Stimulated activated CD8-positive, alpha-beta memory T cell treated with anti-CD3 and anti-CD28 coated beads, Interleukin-15, amount 100 ng/mL, for 1 hour (primary cell): ENCODE measurements around the gene SLC16A5.
A peak's percentile ranks its signal among the peaks of the same experiment; 100 is the strongest.
"Not testable (repeated sequence)": the region's sequence is repeated elsewhere in the genome, so short reads cannot be mapped to it uniquely, and the experiment has no call there.

Experiments
- DNase-seq: peaks from one replicate; pipeline ENCODE4 v3.0.0-alpha.2; 2020; ENCODE audit warnings: low read depth

Gene SLC16A5

GRCh38 chr17:75133001-75133400 is 45.2 kb downstream of the SLC16A5 start:
- no peak for DNase-seq

DNA sequence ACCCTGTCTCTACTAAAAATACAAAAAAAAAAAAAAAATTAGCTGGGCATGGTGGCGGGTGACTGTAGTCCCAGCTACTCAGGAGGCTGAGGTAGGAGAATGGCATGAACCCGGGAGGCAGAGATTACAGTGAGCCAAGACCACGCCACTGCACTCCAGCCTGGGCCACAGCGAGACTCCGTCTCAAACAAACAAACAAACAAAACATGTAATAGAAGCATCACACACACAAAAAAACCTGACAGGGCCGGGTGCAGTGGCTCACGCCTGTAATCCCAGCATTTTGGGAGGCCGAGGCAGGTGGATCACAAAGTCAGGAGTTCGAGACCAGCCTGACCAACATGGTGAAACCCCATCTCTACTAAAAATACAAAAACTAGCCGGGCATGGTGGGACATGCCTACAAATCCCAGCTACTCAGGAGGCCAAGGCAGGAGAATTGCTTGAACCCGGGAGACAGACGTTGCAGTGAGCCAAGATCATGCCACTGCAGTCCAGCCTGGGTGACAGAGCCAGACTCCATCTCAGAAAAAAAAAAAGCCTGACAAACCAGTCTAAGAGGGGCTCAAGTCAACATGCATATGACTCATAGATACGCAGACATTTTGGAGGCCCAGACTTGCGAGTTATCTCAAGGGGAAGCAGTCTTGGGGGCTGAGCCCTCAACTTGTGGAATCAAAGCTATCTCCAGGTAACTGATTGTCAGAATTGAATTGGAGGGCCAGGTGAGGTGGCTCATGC is 46.0 kb downstream of the SLC16A5 start:
- DNase-seq, result not testable (repeated sequence)

DNA sequence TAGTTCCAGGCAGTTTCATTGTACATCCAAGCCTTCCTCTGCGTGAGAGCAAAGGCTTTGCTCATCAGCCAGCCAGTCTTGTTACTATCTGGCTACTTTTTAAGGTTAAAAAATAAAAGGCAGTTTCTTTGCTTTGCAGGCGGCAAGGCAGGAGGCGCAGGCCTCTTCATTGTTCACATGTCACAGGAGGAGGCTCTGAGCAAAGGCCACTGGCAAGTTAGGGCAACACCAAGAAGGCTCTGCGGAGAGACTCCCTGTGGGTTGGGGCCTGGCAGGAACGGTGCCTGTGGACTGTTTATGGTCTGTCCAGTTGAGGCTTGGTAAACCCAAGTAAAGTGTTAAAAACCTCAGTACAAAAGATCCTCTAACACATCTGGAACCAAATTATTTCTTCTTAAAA is 47.7 kb downstream of the SLC16A5 start:
- DNase-seq, result no peak

GRCh38 chr17:75135946-75136345 is 48.2 kb downstream of the SLC16A5 start:
- DNase-seq, result no peak

DNA sequence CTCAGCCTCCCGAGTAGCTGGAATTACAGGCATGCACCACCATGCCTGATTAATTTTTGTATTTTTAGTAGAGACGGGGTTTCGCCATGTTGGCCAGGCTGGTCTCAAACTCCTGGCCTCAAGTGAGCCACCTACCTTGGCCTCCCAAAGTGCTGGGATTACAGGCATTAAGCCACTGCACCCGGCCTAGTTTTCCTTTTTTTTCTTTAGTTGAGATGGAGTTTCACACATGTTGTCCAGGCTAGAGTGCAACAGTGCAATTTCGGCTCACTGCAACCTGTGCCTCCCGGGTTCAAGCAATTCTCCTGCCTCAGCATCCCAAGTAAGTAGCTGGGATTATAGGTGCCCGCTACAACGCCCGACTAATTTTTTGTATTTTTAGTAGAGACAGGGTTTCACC is 50.0 kb downstream of the SLC16A5 start:
- DNase-seq, result not testable (repeated sequence)

DNA sequence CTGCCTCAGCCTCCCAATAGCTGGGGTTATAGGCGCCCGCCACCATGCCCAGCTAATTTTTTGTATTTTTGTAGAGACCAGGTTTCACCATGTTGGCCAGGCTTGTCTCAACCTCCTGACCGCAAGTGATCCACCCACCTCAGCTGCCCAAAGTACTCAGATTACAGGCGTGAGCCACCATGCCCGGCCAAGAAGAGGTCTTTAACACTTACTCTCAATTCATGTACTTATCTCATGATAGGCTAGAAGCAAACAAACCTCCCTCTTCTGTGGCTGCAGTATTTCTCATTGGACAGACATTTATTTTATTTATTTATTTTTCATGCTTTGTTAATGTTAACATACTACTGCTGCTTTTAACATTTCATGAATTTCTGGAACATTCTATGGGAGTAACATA is 50.8 kb downstream of the SLC16A5 start:
- no peak for DNase-seq

- DNase-seq, result no peak
Observed at GRCh38 chr17:75142236-75142971, 54.6 kb downstream of the SLC16A5 start.

- DNase-seq, result no peak
Observed at GRCh38 chr17:75144816-75145512, 57.2 kb downstream of the SLC16A5 start.

- no peak for DNase-seq
Observed at GRCh38 chr17:75146592-75146991, 58.8 kb downstream of the SLC16A5 start.

GRCh38 chr17:75147878-75148546 is 60.3 kb downstream of the SLC16A5 start:
- no peak for DNase-seq

DNA sequence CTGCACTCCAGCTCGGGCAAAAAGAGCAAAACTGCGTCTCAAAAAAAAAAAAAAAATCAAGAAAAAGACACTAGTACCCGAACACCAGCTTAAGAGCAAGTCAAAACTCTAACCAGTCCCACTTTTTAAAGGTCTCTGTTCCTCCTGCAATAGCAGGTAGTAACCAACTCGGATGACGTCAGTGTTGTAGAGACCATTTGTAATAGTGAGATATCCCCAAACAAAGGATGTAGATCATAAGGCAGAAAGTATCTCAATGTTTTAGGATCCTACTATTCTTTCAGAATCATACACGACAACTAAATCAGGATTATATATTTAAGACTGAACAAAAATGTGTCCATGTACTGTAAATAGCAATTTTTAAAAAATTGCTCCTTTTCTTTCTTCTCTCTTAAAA is 64.2 kb downstream of the SLC16A5 start:
- no peak for DNase-seq

DNA sequence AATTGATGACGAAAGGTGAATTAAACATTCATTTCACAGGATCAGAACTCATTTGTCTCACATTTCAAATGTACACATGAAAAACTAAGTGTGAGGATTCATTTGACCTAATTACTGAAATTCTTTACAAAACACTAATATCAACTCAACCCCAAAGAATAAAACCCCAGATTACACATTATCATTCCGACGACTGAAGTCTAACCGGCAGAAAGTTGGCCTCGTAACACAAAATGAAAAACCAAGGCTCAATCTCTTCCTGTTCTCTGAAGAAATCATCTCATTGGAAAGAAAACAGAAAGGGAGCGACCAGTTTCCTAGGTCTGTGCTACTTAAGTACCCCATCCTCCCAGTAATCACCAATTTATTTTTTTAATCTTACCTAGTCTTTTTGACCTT is 64.8 kb downstream of the SLC16A5 start:
- no peak for DNase-seq

DNA sequence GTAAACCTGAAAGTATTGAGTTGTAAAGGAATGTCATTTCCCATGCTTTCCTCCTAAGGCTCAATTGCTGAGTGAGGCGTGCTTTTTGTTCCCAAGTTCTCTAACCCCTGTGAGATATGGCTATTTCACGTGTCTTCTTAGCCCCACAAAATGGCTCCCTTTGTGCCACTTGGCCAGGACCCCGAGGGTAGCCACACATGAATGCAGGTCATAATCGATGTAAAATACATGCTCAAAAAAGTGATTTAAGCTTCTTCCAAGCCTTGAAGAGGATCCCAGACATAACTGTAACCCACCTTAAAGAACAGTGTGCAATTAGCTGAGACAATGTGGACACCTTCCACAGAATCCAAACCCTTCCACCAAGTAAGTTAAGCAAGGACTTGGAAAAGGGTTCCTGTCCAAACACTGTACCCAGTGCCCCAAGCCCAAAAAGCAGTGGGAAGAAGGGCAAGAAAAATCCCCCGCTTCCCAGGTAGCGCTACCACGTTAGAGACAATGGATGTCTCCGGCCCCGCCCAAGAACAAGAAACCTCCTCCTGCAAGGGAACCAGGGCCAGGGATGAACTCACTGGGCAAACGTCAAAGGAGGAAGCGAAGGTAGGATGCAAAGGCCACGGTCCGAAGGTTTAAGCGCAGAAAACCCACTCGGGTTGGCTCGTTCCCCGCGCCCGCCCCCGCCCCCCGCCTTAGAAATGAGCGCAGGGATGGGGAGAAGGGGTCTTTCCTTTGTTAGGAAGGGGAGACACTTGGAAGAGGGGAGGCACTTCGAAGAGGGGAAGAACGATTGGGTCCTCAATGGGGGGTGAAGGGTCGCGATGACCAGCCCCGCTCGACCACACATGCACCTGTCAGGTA is 65.4 kb downstream of the SLC16A5 start:
- no peak for DNase-seq

GRCh38 chr17:75153780-75154194 is 66.0 kb downstream of the SLC16A5 start:
- DNase-seq, result no peak

GRCh38 chr17:75154195-75155106 is 66.7 kb downstream of the SLC16A5 start, which contains the start of gene JPT1:
Gene JPT1 (minus strand): TSS chr17:75154512. CDS start chr17:75154397, 115 bp downstream.
- peak; percentile 91 for DNase-seq

- no peak for DNase-seq
Observed at GRCh38 chr17:75155191-75155601, 67.4 kb downstream of the SLC16A5 start.
